ENCODE data around the gene PRUNE2.
"Not testable (repeated sequence)": the region's sequence is repeated elsewhere in the genome, so short reads cannot be mapped to it uniquely, and the experiment has no call there.

Gene PRUNE2

DNA sequence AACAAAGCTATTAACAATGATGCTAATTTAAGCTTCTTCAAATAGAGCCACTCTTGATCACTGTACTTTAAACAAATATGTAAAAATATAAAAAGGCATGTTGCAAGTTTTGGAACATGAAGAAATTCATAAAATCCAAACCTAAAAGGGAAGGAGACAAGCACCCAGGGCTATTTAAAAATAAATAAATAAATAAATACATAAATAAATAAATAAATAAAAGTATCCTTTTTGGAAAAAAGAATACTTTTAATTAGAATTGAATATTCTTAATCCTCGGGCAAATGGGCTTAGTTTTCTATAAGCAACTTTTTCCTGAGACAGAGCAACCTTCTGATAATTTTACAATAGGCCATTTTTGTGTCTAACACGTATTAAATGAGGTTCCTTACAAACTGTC is 289.1 kb downstream of the PRUNE2 start:
- DNase-seq = no peak

DNA sequence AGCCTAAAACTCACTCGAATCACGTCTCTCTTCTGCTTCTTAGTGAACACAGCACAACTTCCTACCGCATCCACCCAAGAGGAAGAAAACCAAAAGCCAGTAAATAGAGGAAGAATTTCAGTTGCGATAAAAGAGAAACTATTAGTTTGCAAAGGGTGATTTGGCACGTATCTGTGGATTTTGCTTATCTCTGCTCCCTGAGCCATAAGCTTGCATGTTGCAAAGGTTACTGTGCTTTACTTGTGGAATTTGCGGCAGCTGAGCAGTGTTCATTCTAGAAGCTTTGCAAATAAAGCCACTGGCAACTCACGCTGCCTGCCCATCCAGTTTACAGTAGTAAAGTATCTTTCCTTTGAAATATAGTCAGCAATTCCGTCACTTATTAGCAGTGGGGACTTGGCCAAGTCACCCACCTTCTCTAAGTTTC is 290.7 kb downstream of the PRUNE2 start:
- DNase-seq = no peak

DNA sequence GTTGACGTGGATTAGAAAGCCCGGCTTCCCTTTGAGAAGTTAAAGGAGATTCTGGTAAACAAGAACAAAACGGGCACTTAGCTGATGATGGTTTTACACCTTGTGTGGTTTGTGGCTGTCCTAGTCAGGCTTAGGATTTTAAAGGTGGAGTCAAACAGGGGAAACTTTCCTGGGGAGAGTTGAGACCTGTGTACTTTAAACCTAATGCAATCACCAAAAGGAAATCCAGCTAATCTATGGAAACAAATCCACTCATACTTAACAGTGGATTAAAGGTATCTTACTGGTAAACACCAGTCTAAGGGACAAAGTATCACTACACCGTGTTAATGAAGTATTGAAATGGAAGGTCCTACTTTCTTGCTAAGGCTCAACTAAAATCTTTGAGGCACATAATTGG is 291.9 kb downstream of the PRUNE2 start:
- no peak for DNase-seq

- no peak for DNase-seq
Measured at GRCh38 chr9:76613150-76613781, 292.6 kb downstream of the PRUNE2 start.

DNA sequence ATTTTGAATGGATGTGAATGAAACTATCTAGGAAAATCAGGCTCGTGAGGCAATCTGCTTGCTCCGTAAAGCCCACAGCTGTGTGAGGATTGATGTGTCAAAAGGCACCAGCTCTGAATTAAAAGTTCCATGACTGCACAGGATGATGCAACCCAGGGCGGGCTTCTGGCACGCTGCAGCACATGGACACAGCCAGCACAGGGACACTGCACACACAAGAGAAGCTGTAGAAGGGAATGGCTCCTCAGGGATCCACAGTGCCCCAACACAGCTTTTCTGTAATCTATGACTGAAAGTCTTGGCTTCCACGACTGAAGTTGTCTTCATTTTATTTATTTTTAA is 295.9 kb downstream of the PRUNE2 start:
- DNase-seq = no peak

DNA sequence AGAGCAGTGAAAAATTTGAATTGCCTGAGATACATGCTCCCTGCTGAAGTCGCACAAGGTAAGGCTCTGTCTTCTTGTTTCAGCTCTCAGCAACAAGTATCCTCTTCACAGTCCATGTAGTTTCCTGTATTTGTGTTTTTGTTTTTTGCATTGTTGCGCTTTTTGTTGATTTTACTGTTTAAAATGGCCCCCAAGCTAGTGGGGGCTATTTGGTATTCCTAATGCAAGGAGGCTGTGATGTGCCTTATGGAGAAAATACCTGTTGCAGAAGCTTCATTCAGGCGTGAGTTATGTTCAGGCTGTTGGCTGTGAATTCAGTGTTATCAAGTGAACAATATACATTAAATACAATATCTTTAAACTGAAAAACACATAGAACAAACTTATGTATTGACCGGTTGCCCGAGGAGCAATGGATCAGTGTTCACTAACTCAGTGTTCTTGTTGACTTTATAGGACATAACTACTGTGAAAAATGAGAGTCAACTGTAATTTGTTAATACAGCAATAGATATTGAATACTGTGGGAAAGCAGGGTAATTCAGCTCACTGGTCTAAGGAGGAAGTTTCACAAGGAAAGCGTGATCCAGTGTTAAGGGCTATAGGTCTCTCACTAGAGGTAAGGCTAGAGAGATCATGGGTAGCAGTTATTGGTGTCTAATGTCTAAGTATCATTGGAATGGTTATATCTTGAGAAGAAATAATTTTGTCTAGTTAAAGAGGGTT is 296.5 kb downstream of the PRUNE2 start:
- DNase-seq = no peak

DNA sequence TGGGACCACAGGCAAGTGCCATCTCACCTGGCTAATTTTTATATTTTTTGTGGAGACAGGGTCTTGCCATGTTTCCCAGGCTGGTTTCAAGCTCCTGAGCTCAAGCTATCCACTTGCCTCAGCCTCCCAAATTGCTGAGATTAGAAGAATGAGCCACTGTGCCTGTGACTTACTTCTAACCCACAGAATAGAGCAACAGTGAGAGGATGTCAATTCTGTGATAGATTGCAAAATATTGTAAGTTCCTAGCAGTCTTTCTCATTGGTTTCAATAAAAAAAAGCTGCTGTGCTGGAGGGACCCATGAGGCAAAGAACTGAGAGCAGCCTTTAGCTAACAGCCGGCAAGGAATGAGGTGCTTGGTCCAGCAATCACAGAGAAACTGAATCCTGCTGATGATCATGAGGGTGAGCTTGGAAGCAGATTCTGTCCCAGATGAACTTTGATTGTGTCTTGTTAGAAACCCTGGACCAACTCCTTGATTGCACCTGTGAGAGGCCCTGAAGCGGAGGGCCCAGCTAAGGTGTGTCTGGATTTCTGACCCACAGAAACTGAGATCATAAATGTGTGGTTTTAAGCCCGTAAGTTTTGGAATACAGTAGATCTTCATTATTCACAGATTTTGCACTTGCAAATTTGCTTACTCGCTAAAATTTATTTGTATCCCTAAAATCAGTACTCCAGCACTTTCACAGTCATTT is 297.2 kb downstream of the PRUNE2 start:
- DNase-seq = no peak

DNA sequence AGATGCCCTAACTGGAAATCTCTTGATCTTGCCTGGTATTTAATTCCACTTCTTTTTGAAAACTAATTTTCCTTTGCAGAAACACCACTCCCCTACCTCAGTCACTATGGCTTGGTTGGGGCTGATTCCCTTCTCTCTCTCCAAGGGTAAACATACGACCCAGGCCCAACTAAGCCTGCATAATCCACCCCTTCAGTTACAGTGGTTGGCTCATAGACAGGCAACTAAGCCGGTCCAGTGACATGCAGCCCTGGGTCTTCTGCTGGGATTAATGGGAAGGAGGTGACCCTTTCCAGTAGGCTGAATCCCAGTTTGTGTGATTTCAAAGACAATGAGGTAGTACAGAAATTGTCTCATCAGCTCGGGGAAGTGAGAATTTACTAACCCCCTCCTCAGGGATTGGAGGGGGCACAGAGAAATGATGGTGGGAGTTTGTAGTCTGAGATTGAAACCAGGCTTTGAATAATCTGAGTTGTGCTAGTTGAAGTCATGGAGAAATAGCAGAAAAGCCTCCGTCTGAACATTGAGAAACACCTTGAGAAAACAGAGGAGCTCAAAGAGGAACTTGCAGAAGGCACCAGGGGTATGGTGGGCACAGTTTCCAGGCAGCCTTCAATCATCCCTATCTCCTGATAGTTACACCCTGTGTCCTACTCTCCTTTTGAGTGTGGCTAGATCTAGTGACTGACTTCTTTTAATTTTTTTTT is 298.0 kb downstream of the PRUNE2 start:
- DNase-seq = no peak

- DNase-seq = no peak
Measured at GRCh38 chr9:76605321-76605900, 300.5 kb downstream of the PRUNE2 start.

DNA sequence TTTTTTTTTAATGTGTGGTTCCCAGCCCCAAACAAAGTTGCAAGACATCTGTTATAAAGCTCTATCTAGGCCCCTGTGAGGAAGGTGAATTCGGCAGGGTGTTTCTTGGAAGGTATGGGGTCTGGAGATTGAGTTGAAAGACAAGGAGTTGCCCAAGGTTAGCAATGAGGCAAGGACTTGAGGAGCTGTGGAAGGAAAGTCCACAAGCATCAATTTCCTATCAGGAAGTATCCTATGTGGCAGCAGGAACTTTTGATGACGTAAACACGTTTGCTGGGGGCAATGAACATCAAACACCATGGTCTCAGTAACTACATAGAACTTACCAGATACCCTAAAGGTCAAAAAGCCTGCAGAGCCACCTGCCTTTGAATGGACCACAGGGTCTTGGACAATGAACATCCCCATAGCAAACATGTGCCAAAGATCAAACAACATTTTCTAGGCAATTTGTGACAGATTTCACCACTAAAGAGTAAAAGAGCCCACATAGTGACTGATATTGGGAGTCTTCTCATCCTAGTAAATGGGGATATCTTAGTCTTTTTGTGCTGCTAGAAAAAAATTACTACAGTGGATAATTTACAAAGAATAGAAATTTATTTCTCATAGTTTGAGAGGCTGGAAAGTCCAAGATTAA is 301.9 kb downstream of the PRUNE2 start:
- DNase-seq = no peak

- DNase-seq = no peak
Measured at GRCh38 chr9:76603448-76603895, 302.4 kb downstream of the PRUNE2 start.

- DNase-seq = no peak
Measured at GRCh38 chr9:76602199-76602598, 303.7 kb downstream of the PRUNE2 start.

DNA sequence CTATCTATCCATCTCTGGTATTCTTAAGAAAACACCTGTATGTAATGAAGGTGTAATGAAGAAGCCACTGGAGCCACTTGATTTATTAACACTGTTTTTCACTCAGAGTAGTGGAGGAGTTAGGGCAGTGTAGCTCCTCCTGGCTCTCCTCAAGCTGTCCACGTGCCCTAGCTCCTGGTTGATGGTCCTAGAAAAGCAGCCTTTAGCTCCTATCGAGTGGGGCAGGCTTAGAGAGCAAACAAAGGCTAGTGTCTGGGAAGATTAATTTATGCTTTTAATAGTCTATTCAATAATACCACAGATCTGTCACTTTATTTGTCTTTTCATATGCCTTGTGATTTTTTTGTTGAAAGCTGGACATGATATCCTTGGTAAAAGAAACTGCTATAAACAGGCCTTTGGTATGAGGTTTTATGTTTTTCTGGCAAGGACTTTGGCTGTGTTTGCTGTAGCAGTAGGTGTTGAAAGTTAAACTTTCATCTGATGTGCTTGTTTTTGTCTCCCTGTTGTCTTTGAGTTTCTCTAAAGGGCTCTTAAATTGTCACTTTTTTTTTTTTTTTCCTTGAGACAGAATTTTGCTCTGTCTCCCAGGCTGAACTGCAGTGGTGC is 305.8 kb downstream of the PRUNE2 start:
- no peak for DNase-seq

DNA sequence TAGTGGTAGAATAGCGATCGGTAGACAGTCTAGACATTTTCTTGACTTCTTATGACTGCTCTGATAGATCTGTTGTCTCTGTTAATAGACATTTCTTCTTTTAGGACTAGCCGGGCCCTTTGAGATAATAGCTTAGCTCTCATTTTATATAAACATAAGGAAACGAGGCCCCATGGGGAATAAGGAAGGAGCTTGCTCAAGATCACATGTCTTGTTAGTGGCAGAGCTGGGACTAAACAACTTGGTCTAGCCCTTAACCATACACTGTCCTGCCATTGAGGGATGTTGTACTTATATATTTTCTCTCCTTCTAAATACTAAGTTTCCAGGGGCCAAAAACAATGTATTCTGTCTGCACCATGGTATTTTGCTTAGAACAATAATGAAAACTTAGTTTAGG is 306.9 kb downstream of the PRUNE2 start:
- DNase-seq = no peak

GRCh38 chr9:76595645-76596044 is 310.3 kb downstream of the PRUNE2 start:
- no peak for DNase-seq

- DNase-seq = no peak
Measured at GRCh38 chr9:76594764-76595424, 311.0 kb downstream of the PRUNE2 start.

DNA sequence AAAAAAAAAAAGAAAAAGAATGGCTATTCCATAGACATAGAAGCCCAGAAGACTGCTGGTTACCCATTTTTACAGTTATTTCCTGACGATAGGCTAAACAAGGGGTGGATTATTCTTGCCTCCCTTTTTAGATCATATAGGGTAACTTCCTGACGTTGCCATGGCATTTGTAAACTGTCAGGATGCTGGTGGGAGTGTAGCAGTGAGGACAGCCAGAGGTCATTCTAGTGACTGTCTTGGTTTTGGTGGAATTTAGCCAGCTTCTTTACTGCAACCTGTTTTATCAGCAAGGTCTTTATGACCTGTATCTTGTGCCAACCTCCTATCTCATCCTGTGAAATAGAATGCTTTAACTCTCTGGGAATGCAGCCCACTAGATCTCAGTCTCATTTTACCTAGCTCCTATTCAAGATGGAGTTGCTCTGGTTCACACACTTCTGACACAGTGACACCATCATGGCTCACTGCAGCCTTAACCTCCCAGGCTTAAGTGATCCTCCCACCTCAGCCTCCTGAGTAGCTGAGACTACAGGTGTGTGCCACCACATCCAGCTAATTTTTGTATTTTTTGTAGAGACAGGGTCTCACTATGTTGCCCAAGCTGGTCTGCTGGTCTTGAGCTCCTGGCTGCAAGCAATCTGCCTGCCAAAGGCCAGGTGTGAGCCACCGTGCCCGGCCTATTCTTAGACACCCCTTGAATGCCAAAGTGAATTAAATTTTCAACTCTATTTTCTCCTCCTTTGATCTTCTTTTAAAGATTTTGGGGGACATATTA is 311.8 kb downstream of the PRUNE2 start:
- DNase-seq = not testable (repeated sequence)

DNA sequence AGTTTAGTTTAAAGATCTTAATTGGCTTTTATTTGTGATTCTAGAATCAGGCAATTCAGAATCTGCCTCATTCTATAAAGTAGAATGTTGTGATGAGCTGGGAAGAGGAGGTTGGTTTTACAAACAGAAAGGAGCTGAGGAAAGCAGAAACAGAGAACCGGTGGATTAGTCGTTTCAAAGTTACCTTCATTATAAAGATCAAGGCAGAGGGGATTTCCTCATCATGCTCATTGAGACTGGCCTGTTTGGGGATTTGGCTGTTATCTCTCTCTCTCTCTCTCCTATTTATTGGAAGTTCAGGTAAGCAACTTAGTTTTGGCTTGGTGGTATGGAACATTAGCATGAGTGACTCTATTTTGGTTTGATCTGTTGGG is 313.0 kb downstream of the PRUNE2 start:
- no peak for DNase-seq

GRCh38 chr9:76592091-76592973 is 313.6 kb downstream of the PRUNE2 start:
- no peak for DNase-seq
